Activated T-helper 1 cell treated with anti-CD3 and anti-CD28 coated beads, Interleukin-12 subunit alpha, Interleukin-12 subunit beta, Interleukin-2, Interleukin-4 antibody, amounts not matched to agents 30 ng/mL and 10 ng/mL and 1 ng/mL, durations not matched to agents 14 hours and 24 hours and 36 hours (primary cell): ENCODE data around the gene NCOA3. TPM values are rescaled to one million over a fixed set of nuclear protein-coding genes. Genes with fewer than 3 reads are reported as not detected.
"Not testable (repeated sequence)": the region's sequence is repeated elsewhere in the genome, so short reads cannot be mapped to it uniquely, and the experiment has no call there.

Experiments
- DNase-seq: peaks from one replicate; pipeline ENCODE4 v3.0.0; 2021; ENCODE audit warnings: low spot score
- H3K27ac Mint-ChIP-seq: one replicate; pipeline ENCODE4 v1.8.0; 2021; ENCODE audit warnings: mild to moderate bottlenecking, mixed read lengths
- H3K27me3 Mint-ChIP-seq: one replicate; pipeline ENCODE4 v1.8.0; 2022; ENCODE audit warnings: mild to moderate bottlenecking, moderate library complexity, mixed read lengths; ENCODE audit not compliant: insufficient read depth
- H3K36me3 Mint-ChIP-seq: one replicate; pipeline ENCODE4 v1.8.0; 2021; ENCODE audit warnings: low read depth, mixed read lengths
- H3K4me1 Mint-ChIP-seq: one replicate; pipeline ENCODE4 v1.8.0; 2021; ENCODE audit warnings: low read depth, mixed read lengths
- H3K4me3 Mint-ChIP-seq: one replicate; pipeline ENCODE4 v1.8.0; 2021; ENCODE audit warnings: mild to moderate bottlenecking, moderate library complexity, mixed read lengths
- H3K9me3 Mint-ChIP-seq: one replicate; pipeline ENCODE4 v1.8.0; 2021; ENCODE audit warnings: mixed read lengths
- intact Hi-C: fragments of 100-400 bp; cut with micrococcal nuclease; formaldehyde crosslinking; loops from one replicate; pipeline ENCODE4 v1.15.1; 2024
- total RNA-seq: library from RNA; stranded (reverse); gene quantifications from 2 replicates; pipeline ENCODE4 v1.2.3, GENCODE V29; 2022

The NCOA3 gene
- total RNA-seq, 1 donor from 2014 or later: 132 TPM

DNA sequence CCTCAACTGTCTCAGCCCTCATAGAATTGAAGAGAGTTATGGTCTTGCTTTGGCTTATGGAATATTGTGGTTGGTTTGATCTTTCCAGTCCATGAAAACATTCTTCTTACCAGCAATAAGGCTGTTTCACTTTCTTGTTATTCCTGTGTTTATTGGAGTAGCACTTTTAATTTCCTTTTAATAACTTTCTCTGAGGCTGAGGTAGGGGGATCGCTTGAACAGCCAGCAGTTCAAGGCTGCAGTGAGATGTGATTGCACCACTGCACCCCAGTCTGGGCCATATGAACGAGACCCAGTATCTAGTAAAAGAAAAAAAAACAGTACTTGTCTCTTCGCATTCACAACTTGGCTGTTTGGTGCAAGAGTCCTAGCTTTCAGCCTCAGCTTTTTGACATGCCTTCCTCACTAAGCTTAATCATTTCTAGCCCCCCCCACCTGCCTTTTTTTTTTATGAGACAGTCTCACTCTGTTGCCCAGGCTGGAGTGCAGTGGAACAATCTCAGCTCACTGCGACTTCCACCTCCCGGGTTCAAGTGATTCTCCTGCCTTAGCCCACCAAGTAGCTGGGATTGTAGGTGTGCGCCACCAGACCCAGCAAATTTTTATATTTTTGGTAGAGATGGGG lies 70.5 kb downstream of the NCOA3 start:
- Mint-ChIP-seq H3K36me3 (peaks cover 32% of the 10 kb centered on the region), H3K9me3 (peaks cover 3% of the 10 kb centered on the region), H3K4me1 (peaks cover 68% of the 10 kb centered on the region), H3K27ac (peak overlapping the region; percentile 65), H3K27me3 (no peaks in the 10 kb centered on the region), H3K4me3 (no peak overlapping the region)
- intact Hi-C loops: no loop called here
- DNase-seq: no peak

DNA sequence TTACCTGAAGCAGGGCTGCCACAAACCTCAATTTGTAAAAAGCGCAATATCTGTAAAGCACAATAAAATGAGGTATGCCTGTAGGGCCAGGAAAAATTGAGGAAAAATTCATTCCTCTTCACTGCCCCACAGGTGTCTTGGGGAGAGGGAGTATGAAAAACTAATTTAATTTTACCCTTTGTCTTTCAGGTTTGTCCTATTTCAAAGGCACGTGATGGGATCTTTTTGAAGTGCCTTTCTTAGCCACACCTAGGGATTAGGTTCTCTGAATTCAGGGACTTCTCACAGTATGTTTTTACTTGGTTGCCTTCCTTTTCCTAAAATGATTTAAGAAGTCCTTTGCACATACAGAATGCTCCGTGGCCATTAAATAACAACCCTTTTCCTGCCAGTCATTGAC lies 71.9 kb downstream of the NCOA3 start:
- Mint-ChIP-seq H3K4me3 (no peak overlapping the region), H3K4me1 (peaks cover 64% of the 10 kb centered on the region), H3K9me3 (peaks cover 3% of the 10 kb centered on the region), H3K27ac (peak overlapping the region; percentile 15), H3K36me3 (peaks cover 30% of the 10 kb centered on the region), H3K27me3 (no peaks in the 10 kb centered on the region)
- intact Hi-C loops: no loop called here
- DNase-seq: no peak

DNA sequence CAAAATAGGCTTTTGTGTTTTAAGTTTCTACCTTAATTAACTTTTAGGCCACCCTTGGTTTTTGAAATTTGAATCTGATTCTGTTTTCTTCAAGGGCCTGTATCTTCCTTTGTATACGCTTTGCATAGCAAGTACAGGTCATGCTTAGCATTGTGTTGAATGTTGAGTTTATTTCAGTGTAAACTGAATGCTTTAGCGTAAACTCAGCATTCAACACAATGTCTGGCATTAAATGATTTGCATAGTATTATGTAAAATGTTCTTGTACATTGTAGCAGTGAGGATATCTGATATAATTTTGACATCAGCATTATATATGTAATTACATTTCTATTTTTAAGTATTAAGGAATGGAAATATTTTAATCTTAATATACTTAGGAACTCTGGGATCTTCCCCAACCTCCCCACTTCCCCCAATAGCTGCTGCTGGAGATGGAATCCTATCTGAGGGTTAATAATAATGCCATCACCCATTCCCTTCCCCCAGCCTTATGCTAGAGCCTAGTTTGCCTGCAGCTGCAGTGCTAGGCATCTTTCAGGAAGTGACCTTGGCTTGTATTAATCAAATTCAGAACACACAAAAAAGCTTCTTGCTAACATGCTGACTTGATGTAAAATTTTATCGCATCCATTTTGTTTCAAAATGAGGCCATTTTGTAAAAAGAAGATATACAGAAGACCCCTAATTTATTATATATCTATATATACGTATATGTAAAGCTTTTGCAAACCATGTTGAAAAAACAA lies 73.1 kb downstream of the NCOA3 start:
- peaks cover 3% of the 10 kb centered on the region for H3K9me3 Mint-ChIP-seq

DNA sequence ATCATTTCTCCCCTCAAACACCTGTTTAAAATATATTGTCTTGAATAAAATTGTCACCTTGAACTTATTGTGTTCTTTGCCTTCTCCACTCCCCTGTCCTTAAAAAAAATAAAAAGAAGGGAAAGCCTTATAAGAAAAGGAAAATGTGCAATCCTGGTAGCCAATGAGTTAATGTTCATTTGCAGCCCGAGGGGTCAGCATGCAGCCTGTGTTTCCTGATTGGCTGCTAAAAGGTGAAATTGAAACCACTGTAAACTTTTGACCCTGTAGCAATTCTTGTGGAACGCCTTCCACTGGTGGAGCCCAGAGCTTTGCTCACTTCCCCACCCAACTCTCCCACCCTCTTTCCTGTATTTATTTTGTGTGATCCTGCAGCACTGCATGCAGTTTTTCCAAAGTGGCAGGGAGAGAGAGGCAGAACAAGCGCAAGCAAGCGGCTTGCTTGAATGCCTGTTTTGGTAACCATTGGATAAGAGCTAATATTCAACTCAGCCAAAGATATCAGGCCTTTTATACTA lies 74.9 kb downstream of the NCOA3 start:
- peaks cover 21% of the 10 kb centered on the region for H3K36me3 Mint-ChIP-seq
- no peak for DNase-seq
- peaks cover 76% of the 10 kb centered on the region for H3K4me1 Mint-ChIP-seq
- H3K9me3 Mint-ChIP-seq: no peaks in the 10 kb centered on the region
- H3K27me3 Mint-ChIP-seq: no peaks in the 10 kb centered on the region
- intact Hi-C loops: loop anchor here (5.0 kb wide), 1 partner anchor 36 kb away; no protein-coding TSS in a partner anchor
- peak overlapping the region; percentile 62 for H3K4me3 Mint-ChIP-seq
- H3K27ac Mint-ChIP-seq: peak overlapping the region; percentile 74

More for the DNA sequence above, 73.1 kb downstream of the NCOA3 start:
- Mint-ChIP-seq H3K27me3 (no peaks in the 10 kb centered on the region), H3K27ac (no peak overlapping the region), H3K36me3 (peaks cover 28% of the 10 kb centered on the region), H3K4me3 (no peak overlapping the region), H3K4me1 (peaks cover 76% of the 10 kb centered on the region)
- DNase-seq: no peak
- intact Hi-C loops: loop anchor here (2.0 to 5.0 kb wide), 2 partner anchors 16 to 38 kb away; no protein-coding TSS in a partner anchor

DNA sequence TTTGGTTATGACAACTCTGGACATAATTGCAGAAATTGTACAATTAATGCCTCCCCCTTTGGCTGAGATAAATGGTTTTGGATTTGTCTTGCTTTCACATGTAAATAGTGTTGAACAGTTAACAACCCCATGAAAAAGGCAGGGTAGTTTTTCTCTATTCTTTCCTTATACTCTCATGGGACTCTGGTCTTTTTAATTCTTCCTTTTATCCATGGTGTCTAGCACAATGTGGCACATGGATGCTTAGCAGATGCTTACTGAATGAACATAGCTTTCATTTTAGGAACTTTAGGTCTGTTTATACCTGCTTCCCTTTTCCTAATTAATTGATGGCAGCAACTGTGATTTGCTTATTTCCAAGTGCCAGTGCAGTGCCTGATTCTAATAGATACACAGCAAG lies 75.6 kb downstream of the NCOA3 start:
- no peak for DNase-seq
- Mint-ChIP-seq H3K4me1 (peaks cover 76% of the 10 kb centered on the region), H3K9me3 (no peaks in the 10 kb centered on the region), H3K27ac (peak overlapping the region; percentile 12), H3K4me3 (no peak overlapping the region), H3K27me3 (no peaks in the 10 kb centered on the region), H3K36me3 (peaks cover 18% of the 10 kb centered on the region)
- intact Hi-C loops: loop anchor here (5.0 kb wide), 1 partner anchor 35 kb away; no protein-coding TSS in a partner anchor

DNA sequence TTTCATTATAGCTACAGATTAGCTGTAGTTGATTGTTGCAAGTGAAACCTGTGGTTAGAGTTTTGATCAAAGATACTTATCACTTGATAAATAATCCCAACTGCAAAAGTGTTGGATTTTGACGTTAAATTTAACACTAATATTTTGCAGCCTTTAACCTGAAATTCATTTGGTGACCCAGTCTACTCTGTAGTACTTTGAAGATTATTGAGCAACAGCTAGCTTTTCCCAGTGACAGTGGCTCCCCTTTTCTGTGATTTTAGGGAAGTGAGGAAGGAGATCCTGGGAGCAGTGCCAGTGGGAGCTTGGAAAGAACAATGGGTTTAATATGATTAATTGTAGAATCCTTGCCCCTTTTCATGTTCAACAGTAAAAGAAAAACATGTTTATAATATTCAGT lies 76.9 kb downstream of the NCOA3 start:
- intact Hi-C loops: loop anchor here (5.0 kb wide), 1 partner anchor 34 kb away; no protein-coding TSS in a partner anchor
- no peaks in the 10 kb centered on the region for H3K27me3 Mint-ChIP-seq
- no peaks in the 10 kb centered on the region for H3K9me3 Mint-ChIP-seq
- H3K36me3 Mint-ChIP-seq: peaks cover 18% of the 10 kb centered on the region
- no peak overlapping the region for H3K4me3 Mint-ChIP-seq
- no peak for DNase-seq
- no peak overlapping the region for H3K27ac Mint-ChIP-seq
- peaks cover 65% of the 10 kb centered on the region for H3K4me1 Mint-ChIP-seq

DNA sequence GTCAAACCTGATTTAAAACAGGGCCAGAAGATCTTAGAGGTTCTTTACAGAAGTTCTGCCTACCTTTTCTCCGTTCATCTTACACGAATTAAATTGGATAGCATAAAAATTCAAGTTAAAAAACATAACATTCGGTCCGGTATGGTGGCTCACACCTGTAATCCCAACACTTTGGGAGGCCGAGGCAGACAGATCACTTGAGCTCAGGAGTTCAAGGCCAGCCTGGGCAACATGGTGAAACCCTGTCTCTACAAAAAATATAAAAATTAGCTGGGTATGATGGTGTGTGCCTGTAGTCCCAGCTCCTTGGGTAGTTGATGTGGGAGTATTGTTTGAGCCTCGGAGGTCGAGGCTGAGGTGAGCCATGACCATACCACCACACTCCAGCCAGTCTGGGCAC lies 79.0 kb downstream of the NCOA3 start:
- H3K36me3 Mint-ChIP-seq: peaks cover 25% of the 10 kb centered on the region
- H3K9me3 Mint-ChIP-seq, intact Hi-C loops, DNase-seq, H3K27me3 Mint-ChIP-seq, H3K27ac Mint-ChIP-seq, H3K4me3 Mint-ChIP-seq: not testable (repeated sequence)
- H3K4me1 Mint-ChIP-seq: peaks cover 52% of the 10 kb centered on the region

DNA sequence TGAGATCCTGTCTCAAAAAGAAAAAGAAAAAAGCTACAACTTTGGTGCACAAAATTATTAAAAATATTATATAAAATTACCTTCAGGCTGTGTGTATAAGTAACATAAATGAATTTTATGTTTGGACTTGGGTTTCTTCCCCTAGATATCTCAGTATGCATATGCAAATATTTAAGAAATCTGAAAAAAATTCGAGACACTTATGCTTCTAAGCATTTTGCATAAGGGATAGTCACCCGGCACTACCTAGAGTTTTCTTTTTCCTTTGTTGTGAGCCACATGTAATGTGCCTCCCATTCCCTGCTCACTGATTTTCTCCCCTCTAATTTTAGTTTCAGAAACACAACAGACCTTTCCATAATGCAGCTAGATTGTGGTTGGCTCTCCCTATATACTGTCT lies 79.4 kb downstream of the NCOA3 start:
- H3K27me3 Mint-ChIP-seq: no peaks in the 10 kb centered on the region
- H3K27ac Mint-ChIP-seq: no peak overlapping the region
- H3K4me3 Mint-ChIP-seq: no peak overlapping the region
- intact Hi-C loops: no loop called here
- H3K9me3 Mint-ChIP-seq: no peaks in the 10 kb centered on the region
- DNase-seq: no peak
- H3K4me1 Mint-ChIP-seq: peaks cover 52% of the 10 kb centered on the region
- H3K36me3 Mint-ChIP-seq: peaks cover 26% of the 10 kb centered on the region

DNA sequence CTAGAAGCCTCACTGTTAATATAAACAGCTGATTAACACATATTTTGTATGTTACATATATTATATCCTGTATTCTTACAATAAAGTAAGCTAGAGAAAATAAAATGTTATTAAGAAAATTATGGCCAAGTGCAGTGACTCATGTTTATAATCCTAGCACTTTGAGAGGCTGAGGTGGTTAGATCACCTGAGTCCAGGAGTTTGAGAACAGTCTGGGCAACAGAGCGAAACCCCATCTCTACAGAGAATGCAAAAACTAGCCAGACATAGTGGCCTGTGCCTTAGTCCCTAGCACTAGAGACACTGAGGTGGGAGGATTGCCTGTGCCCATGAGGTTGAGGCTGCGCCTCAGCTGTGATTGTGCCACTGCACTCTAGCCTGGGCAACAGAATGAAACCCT lies 81.9 kb downstream of the NCOA3 start:
- Mint-ChIP-seq H3K27ac (peak overlapping the region; percentile 73), H3K27me3 (no peaks in the 10 kb centered on the region), H3K36me3 (peaks cover 36% of the 10 kb centered on the region), H3K4me3 (no peak overlapping the region), H3K9me3 (no peaks in the 10 kb centered on the region), H3K4me1 (peaks cover 47% of the 10 kb centered on the region)
- DNase-seq: no peak
- intact Hi-C loops: no loop called here

DNA sequence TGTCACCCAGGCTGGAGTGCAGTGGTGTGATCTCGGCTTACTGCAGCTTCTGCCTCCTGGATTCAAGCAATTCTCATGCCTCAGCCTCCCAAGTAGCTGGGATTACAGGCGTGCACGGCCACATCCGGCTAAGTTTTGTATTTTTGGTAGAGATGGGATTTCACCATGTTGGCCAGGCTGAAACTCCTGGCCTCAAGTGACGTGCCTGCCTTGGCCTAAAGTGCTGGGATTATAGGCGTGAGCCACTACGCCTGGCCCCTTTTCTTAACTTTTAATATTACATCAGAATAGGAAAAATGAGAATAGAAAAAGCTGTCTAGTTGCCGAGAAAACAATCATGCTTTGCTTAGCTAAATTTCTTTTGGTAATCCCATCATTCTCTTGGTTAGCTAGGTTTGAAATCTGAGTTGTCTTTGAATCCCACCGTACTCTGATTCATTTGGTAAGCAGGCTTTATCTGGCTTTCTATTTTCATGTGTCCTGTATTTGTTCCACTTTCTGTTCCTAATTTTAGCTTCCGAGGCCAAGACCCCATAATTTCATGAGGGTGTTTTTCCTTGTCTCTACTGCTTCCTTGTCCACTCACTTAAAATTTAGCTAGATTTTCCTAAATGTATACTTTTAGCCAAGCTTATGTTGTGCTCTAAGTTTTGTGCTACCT lies 83.5 kb downstream of the NCOA3 start:
- intact Hi-C loops: loop anchor here (5.0 kb wide), 1 partner anchor 37 kb away; no protein-coding TSS in a partner anchor
- DNase-seq: no peak
- H3K4me3 Mint-ChIP-seq: no peak overlapping the region
- peaks cover 36% of the 10 kb centered on the region for H3K36me3 Mint-ChIP-seq
- peaks cover 32% of the 10 kb centered on the region for H3K4me1 Mint-ChIP-seq
- no peaks in the 10 kb centered on the region for H3K9me3 Mint-ChIP-seq
- H3K27ac Mint-ChIP-seq: peak overlapping the region; percentile 77
- no peaks in the 10 kb centered on the region for H3K27me3 Mint-ChIP-seq

DNA sequence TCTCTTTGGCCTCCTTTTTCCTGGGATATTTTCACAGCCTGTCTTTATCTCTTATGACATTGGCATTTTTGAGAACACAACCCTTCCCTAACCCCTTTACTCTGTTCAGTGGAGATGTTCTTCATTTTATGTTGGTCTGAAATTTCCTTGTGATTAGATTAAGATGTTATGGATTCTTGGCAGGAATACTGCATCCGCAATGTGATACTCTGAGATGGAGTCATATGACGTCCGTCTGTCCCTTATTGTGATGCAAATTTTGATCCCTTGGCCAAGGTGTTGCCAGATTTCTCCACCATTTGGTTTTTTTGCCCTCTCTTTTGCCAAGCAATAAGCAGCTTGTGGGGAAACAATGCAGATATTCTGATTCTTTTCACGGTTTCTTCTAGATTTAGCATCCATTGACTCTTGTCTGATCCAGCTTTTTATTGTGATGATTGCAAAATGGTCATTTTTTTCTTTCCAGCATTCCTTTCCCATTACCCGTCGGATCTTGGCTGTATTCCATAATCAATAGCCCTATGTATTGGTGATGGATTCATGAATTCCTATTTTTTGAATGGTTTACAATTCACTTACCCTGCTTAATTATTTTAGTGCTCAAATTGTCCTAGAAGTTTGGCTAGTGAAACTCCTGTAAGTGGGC lies 85.1 kb downstream of the NCOA3 start:
- H3K27ac Mint-ChIP-seq: no peak overlapping the region
- H3K36me3 Mint-ChIP-seq: peaks cover 39% of the 10 kb centered on the region
- H3K4me3 Mint-ChIP-seq: no peak overlapping the region
- H3K4me1 Mint-ChIP-seq: peaks cover 32% of the 10 kb centered on the region
- no peaks in the 10 kb centered on the region for H3K27me3 Mint-ChIP-seq
- no peaks in the 10 kb centered on the region for H3K9me3 Mint-ChIP-seq
- intact Hi-C loops: loop anchor here (5.0 kb wide), 1 partner anchor 36 kb away; no protein-coding TSS in a partner anchor
- no peak for DNase-seq

DNA sequence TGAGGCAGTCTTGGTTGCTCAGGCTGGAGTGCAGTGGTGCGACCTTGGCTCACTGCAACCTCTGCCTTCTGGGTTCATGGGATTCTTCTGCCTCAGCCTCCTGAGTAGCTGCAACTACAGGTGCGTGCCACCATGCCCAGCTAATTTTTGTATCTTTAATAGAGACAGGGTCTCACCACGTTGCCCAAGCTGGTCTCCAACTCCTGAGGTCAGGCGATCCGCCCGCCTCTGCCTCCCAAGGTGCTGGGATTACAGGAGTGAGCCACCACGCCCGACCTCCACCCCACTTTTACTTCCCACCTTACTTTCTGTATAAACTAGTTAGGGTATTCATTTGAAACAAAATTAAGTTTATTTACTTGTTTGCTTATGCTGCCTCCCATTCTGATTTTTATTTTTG lies 86.5 kb downstream of the NCOA3 start:
- peaks cover 41% of the 10 kb centered on the region for H3K36me3 Mint-ChIP-seq
- no peaks in the 10 kb centered on the region for H3K27me3 Mint-ChIP-seq
- no peak overlapping the region for H3K27ac Mint-ChIP-seq
- H3K9me3 Mint-ChIP-seq: no peaks in the 10 kb centered on the region
- intact Hi-C loops: loop anchor here (5.0 kb wide), 1 partner anchor 34 kb away; no protein-coding TSS in a partner anchor
- peaks cover 32% of the 10 kb centered on the region for H3K4me1 Mint-ChIP-seq
- H3K4me3 Mint-ChIP-seq: no peak overlapping the region
- no peak for DNase-seq
